ENCODE measurements around the gene DPP6.

Gene DPP6

GRCh38 chr7:154892459-154892858 lies 840.3 kb downstream of the DPP6 start:
- no peak for TF ChIP-seq TCF12 (IDR thresholded peaks at IDR 0.05; ENCODE audit: low read depth)
- no peak for TF ChIP-seq TAF1 (IDR thresholded peaks at IDR 0.05; ENCODE audit: low read depth)
- TF ChIP-seq EGR1 (IDR thresholded peaks at IDR 0.05), result no peak
- no peak for TF ChIP-seq CREB1 (IDR thresholded peaks at IDR 0.05; ENCODE audit: low read depth)

- TF ChIP-seq REST (IDR thresholded peaks at IDR 0.05; ENCODE audit: low read depth), result no peak
- no peak for TF ChIP-seq RAD21 (IDR thresholded peaks at IDR 0.05; ENCODE audit: low read depth)
- no peak for TF ChIP-seq TEAD4 (IDR thresholded peaks at IDR 0.05)
- TF ChIP-seq EGR1 (IDR thresholded peaks at IDR 0.05), result no peak
- no peak for TF ChIP-seq NFIC (IDR thresholded peaks at IDR 0.05)
- no peak for TF ChIP-seq CEBPB (IDR thresholded peaks at IDR 0.05)
- TF ChIP-seq ZBTB7A (IDR thresholded peaks at IDR 0.05; ENCODE audit: low read depth), result no peak
- no peak for TF ChIP-seq YY1 (IDR thresholded peaks at IDR 0.05; ENCODE audit: low read depth)
- no peak for TF ChIP-seq FOXM1 (IDR thresholded peaks at IDR 0.05; ENCODE audit: borderline replicate concordance, low read depth)
- TF ChIP-seq TAF1 (IDR thresholded peaks at IDR 0.05; ENCODE audit: low read depth), result no peak
- no peak for TF ChIP-seq USF1 (IDR thresholded peaks at IDR 0.05)
- TF ChIP-seq CREB1 (IDR thresholded peaks at IDR 0.05; ENCODE audit: low read depth), result no peak
- no peak for TF ChIP-seq MAX (IDR thresholded peaks at IDR 0.05)
Observed at GRCh38 chr7:154896076-154896475, 843.9 kb downstream of the DPP6 start.

GRCh38 chr7:154898973-154899855 lies 847.0 kb downstream of the DPP6 start:
- no peak for TF ChIP-seq RAD21 (IDR thresholded peaks at IDR 0.05; ENCODE audit: low read depth)
- no peak for TF ChIP-seq TCF12 (IDR thresholded peaks at IDR 0.05; ENCODE audit: low read depth)
- TF ChIP-seq YY1 (IDR thresholded peaks at IDR 0.05; ENCODE audit: low read depth), result no peak
- no peak for TF ChIP-seq EP300 (IDR thresholded peaks at IDR 0.05; ENCODE audit: borderline replicate concordance)
- no peak for TF ChIP-seq REST (IDR thresholded peaks at IDR 0.05; ENCODE audit: low read depth)
- TF ChIP-seq USF1 (IDR thresholded peaks at IDR 0.05), result no peak
- TF ChIP-seq ZBTB7A (IDR thresholded peaks at IDR 0.05; ENCODE audit: low read depth), result no peak
- TF ChIP-seq FOXM1 (IDR thresholded peaks at IDR 0.05; ENCODE audit: borderline replicate concordance, low read depth), result no peak
- no peak for TF ChIP-seq TEAD4 (IDR thresholded peaks at IDR 0.05)
- TF ChIP-seq CREB1 (IDR thresholded peaks at IDR 0.05; ENCODE audit: low read depth), result no peak
- TF ChIP-seq TAF1 (IDR thresholded peaks at IDR 0.05; ENCODE audit: low read depth), result no peak
- no peak for TF ChIP-seq CEBPB (IDR thresholded peaks at IDR 0.05)
- TF ChIP-seq MAX (IDR thresholded peaks at IDR 0.05), result no peak
- no peak for TF ChIP-seq EGR1 (IDR thresholded peaks at IDR 0.05)

GRCh38 chr7:154899862-154900261 lies 847.7 kb downstream of the DPP6 start:
- no peak for TF ChIP-seq CEBPB (IDR thresholded peaks at IDR 0.05)
- no peak for TF ChIP-seq USF1 (IDR thresholded peaks at IDR 0.05)
- TF ChIP-seq TEAD4 (IDR thresholded peaks at IDR 0.05), result no peak
- no peak for TF ChIP-seq ZBTB7A (IDR thresholded peaks at IDR 0.05; ENCODE audit: low read depth)
- TF ChIP-seq TAF1 (IDR thresholded peaks at IDR 0.05; ENCODE audit: low read depth), result no peak
- TF ChIP-seq NFIC (IDR thresholded peaks at IDR 0.05), result no peak
- TF ChIP-seq EP300 (IDR thresholded peaks at IDR 0.05; ENCODE audit: borderline replicate concordance), result no peak
- TF ChIP-seq FOXM1 (IDR thresholded peaks at IDR 0.05; ENCODE audit: borderline replicate concordance, low read depth), result no peak
- TF ChIP-seq REST (IDR thresholded peaks at IDR 0.05; ENCODE audit: low read depth), result no peak
- no peak for TF ChIP-seq CREB1 (IDR thresholded peaks at IDR 0.05; ENCODE audit: low read depth)
- no peak for TF ChIP-seq RAD21 (IDR thresholded peaks at IDR 0.05; ENCODE audit: low read depth)
- no peak for TF ChIP-seq YY1 (IDR thresholded peaks at IDR 0.05; ENCODE audit: low read depth)
- no peak for TF ChIP-seq MAX (IDR thresholded peaks at IDR 0.05)
- TF ChIP-seq EGR1 (IDR thresholded peaks at IDR 0.05), result no peak
- no peak for TF ChIP-seq TCF12 (IDR thresholded peaks at IDR 0.05; ENCODE audit: low read depth)

All from Ishikawa (cell line).